IMR-90 (cell line): ENCODE data around the gene TEAD4.

Experiments
- BHLHE40 ChIP-seq: fragments of 150-350 bp; IDR thresholded peaks from 2 replicates; pipeline ENCODE4 v1.6.1; 2016; ENCODE audit warnings: mild to moderate bottlenecking, low read depth, low read length
- FOS ChIP-seq: fragments of 150-350 bp; IDR thresholded peaks from 2 replicates; pipeline ENCODE4 v1.6.1; 2016; ENCODE audit warnings: low read depth, low read length
- MAFK ChIP-seq: IDR thresholded peaks from 2 replicates; pipeline ENCODE4 v1.6.1; 2012; ENCODE audit warnings: low read depth, low read length, improper control_type of control experiment
- MAZ ChIP-seq: IDR thresholded peaks from 2 replicates; pipeline ENCODE4 v1.6.1; 2012; ENCODE audit warnings: low read depth, mild to moderate bottlenecking, low read length, improper control_type of control experiment, moderate library complexity, borderline replicate concordance
- NFE2L2 ChIP-seq: fragments of 150-350 bp; IDR thresholded peaks from 2 replicates; pipeline ENCODE4 v1.6.1; 2016; ENCODE audit warnings: low read depth, mild to moderate bottlenecking, low read length
- POLR2A ChIP-seq: IDR thresholded peaks from 2 replicates; pipeline ENCODE4 v1.6.1; 2012; ENCODE audit warnings: mild to moderate bottlenecking, low read depth, low read length
- RAD21 ChIP-seq: IDR thresholded peaks from 2 replicates; pipeline ENCODE4 v1.6.1; 2012; ENCODE audit warnings: low read length, improper control_type of control experiment
- RCOR1 ChIP-seq: IDR thresholded peaks from 2 replicates; pipeline ENCODE4 v1.6.1; 2012; ENCODE audit warnings: mild to moderate bottlenecking, low read length, improper control_type of control experiment; ENCODE audit not compliant: insufficient replicate concordance
- RFX5 ChIP-seq: IDR thresholded peaks from 2 replicates; pipeline ENCODE4 v1.8.0; 2012; ENCODE audit warnings: low read depth, mild to moderate bottlenecking, low read length, moderate library complexity
- SMC3 ChIP-seq: fragments of 150-350 bp; IDR thresholded peaks from 2 replicates; pipeline ENCODE4 v1.6.1; 2016; ENCODE audit warnings: low read depth, mild to moderate bottlenecking, antibody characterized with exemption, low read length, moderate library complexity
- TF ChIP-seq, protein P1 (sequence below): conservative IDR thresholded peaks from 2 replicates; pipeline ENCODE4 v1.5.1; 2012; ENCODE audit warnings: mild to moderate bottlenecking, low read depth, low read length, improper control_type of control experiment
- TF ChIP-seq, protein P2 (sequence below): fragments of 150-350 bp; IDR thresholded peaks from 2 replicates; pipeline ENCODE4 v1.6.1; 2017; ENCODE audit warnings: mild to moderate bottlenecking, antibody characterized with exemption, low read length, low read depth
- TF ChIP-seq, protein P3 (sequence below): fragments of 150-350 bp; IDR thresholded peaks from 2 replicates; pipeline ENCODE4 v1.6.1; 2016; ENCODE audit warnings: low read depth, mild to moderate bottlenecking, low read length, moderate library complexity, borderline replicate concordance

DNA sequence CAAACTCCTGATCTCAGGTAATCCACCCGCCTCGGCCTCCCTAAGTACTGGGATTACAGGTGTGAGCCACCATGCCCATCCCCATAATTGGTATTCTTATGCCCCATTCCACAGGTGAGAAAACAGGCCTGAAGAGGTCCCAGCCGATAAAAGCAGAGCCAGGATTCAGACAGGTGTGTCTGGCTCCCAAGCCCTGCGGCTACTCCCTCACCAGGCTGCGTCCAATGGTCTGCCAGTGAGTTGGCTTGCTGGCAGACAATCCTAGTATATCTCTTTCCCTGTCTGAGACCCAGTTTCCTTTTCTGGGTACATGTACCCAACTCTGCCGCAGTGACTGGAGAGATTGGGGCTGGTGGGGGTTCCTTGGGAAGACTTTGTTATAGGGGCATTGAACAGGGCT, 116.1 kb downstream of the TEAD4 start:
- TF ChIP-seq POLR2A (no peak), MAZ (no peak), RCOR1 (no peak), RFX5 (no peak), SMC3 (no peak), NFE2L2 (no peak), FOS (no peak), RAD21 (no peak), MAFK (no peak), BHLHE40 (no peak)
- TF ChIP-seq, protein P1, sequence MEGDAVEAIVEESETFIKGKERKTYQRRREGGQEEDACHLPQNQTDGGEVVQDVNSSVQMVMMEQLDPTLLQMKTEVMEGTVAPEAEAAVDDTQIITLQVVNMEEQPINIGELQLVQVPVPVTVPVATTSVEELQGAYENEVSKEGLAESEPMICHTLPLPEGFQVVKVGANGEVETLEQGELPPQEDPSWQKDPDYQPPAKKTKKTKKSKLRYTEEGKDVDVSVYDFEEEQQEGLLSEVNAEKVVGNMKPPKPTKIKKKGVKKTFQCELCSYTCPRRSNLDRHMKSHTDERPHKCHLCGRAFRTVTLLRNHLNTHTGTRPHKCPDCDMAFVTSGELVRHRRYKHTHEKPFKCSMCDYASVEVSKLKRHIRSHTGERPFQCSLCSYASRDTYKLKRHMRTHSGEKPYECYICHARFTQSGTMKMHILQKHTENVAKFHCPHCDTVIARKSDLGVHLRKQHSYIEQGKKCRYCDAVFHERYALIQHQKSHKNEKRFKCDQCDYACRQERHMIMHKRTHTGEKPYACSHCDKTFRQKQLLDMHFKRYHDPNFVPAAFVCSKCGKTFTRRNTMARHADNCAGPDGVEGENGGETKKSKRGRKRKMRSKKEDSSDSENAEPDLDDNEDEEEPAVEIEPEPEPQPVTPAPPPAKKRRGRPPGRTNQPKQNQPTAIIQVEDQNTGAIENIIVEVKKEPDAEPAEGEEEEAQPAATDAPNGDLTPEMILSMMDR: no peak
- TF ChIP-seq, protein P2, sequence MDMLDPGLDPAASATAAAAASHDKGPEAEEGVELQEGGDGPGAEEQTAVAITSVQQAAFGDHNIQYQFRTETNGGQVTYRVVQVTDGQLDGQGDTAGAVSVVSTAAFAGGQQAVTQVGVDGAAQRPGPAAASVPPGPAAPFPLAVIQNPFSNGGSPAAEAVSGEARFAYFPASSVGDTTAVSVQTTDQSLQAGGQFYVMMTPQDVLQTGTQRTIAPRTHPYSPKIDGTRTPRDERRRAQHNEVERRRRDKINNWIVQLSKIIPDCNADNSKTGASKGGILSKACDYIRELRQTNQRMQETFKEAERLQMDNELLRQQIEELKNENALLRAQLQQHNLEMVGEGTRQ: no peak
- TF ChIP-seq, protein P3, sequence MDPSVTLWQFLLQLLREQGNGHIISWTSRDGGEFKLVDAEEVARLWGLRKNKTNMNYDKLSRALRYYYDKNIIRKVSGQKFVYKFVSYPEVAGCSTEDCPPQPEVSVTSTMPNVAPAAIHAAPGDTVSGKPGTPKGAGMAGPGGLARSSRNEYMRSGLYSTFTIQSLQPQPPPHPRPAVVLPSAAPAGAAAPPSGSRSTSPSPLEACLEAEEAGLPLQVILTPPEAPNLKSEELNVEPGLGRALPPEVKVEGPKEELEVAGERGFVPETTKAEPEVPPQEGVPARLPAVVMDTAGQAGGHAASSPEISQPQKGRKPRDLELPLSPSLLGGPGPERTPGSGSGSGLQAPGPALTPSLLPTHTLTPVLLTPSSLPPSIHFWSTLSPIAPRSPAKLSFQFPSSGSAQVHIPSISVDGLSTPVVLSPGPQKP: no peak
